Measurements from ENCODE around the gene SEMA6A. TPM values are rescaled to one million over a fixed set of nuclear protein-coding genes. Genes with fewer than 3 reads are reported as not detected.

SEMA6A gene
- total and polyA plus RNA-seq, 9 of the 15 experiments (the other 6 are each of a cell fraction or from before 2014, with no cell fraction given), result 0.04 to 0.42 (median 0.18) TPM; not detected in 5

DNA sequence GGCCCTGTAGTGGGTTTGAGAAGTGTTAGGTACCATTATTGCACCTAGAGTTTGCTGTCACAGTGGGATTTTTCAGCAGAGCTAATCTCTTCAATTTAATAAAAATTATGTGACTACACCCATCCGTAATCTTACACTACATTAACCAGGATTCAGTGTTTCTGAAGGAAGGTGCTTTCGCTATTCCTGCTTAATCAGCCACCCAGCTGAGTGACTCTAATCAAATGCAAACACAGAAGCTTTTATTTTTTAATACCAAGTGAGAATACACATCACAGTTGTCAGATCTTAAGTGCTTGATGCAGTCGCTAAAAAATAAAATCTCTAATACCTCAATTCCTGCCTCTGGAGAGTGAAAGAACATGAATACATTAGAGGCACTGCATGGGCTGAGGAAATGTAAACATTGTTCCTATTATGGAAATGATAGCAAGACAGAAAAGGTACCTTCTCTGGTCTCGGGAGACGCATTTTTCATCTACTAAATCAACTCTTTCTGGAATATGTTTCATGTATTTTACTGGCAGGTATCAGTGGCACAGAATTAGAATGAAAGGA, 125.7 kb downstream of the SEMA6A start (continued):
- TF ChIP-seq, protein P1, sequence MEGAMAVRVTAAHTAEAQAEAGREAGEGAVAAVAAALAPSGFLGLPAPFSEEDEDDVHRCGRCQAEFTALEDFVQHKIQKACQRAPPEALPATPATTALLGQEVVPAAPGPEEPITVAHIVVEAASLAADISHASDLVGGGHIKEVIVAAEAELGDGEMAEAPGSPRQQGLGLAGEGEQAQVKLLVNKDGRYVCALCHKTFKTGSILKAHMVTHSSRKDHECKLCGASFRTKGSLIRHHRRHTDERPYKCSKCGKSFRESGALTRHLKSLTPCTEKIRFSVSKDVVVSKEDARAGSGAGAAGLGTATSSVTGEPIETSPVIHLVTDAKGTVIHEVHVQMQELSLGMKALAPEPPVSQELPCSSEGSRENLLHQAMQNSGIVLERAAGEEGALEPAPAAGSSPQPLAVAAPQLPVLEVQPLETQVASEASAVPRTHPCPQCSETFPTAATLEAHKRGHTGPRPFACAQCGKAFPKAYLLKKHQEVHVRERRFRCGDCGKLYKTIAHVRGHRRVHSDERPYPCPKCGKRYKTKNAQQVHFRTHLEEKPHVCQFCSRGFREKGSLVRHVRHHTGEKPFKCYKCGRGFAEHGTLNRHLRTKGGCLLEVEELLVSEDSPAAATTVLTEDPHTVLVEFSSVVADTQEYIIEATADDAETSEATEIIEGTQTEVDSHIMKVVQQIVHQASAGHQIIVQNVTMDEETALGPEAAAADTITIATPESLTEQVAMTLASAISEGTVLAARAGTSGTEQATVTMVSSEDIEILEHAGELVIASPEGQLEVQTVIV (CRISPR knock-in tag; IDR thresholded peaks at IDR 0.05; ENCODE audit: borderline replicate concordance), result no peak
- TF ChIP-seq LARP7 (IDR thresholded peaks at IDR 0.05), result no peak

DNA sequence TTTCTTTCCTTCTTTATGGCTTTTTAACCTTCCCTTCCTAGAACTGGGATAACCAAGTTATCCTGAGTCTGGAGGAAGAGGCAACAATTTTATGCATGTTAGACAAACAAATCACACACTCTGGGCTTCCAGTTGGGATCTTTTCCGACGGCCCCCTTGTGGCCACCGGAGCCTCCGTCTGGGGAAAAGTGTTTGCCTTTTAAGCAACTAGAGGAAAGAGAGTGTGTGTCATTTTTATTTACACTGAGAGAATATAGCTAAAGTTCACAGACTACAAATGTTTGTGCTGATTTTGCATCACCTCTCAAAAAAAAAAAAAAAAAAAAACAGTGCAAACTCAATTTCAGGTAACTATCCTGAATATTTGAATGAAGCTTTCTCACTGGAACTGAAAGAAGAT, 126.2 kb downstream of the SEMA6A start:
- FAIRE-seq (no peak), DNase-seq (ENCODE audit: extremely low read depth in 1 of 4, low spot score in 3 of 4) (no peak), ATAC-seq (no peak)
- Histone ChIP-seq H3K27me3 (ENCODE audit: control insufficient read depth in 2 of 2, insufficient read depth in 2 of 2, low read length in 2 of 2) (peaks cover 0 to 9% of the 10 kb centered on the region in 2 experiments; a peak in 3 of 5 replicates), H3K79me2 (ENCODE audit: control insufficient read depth, insufficient read depth, low read length) (no peaks in the 10 kb centered on the region), H3K36me3 (ENCODE audit: control insufficient read depth, insufficient read depth, low read length) (no peaks in the 10 kb centered on the region), H4K20me1 (replicated peaks; ENCODE audit: control insufficient read depth, insufficient read depth, low read length) (no peaks in the 10 kb centered on the region), H2AFZ (ENCODE audit: low read depth, low read length) (no peak overlapping the region), H3K4me3 (no peak overlapping the region), H3K4me1 (replicated peaks in 1 of 2; ENCODE audit: control insufficient read depth in 2 of 2, insufficient read depth in 2 of 2, low read length in 2 of 2) (peaks cover 0 to 5% of the 10 kb centered on the region in 2 experiments; a peak in 1 of 5 replicates), H3K27ac (ENCODE audit: extremely low read depth, low read depth, low read length) (no peak overlapping the region), H3K4me2 (ENCODE audit: insufficient read depth, low read length) (no peak overlapping the region), H3K9ac (ENCODE audit: insufficient read depth in 1 of 2, low read depth in 2 of 2, low read length in 2 of 2) (no peak overlapping the region), H3K9me3 (replicated peaks; ENCODE audit: control insufficient read depth, insufficient read depth, low read depth, low read length) (no peaks in the 10 kb centered on the region), H3K9me1 (ENCODE audit: control insufficient read depth, insufficient read depth, low read length) (no peaks in the 10 kb centered on the region)
- in situ Hi-C loops (cut with MboI) (no loop called here), intact Hi-C loops (cut with micrococcal nuclease) (no loop called here)
- 21% methylated on average over 4 of the region's 4 CpGs for WGBS (ENCODE audit: insufficient coverage, low coverage, missing lambda C conversion rate)
- ChIA-PET CTCF (ENCODE audit: low intra/inter-chr PET ratio) (no interaction called here), POLR2A (no interaction called here)
- BruUV-seq (replicated peaks), result no TSS peak
- TF ChIP-seq TARDBP (IDR thresholded peaks at IDR 0.05) (no peak), RHOXF2B (CRISPR knock-in tag; conservative IDR thresholded peaks at IDR 0.05) (no peak), ZNF354B (CRISPR knock-in tag; IDR thresholded peaks at IDR 0.05) (no peak), ZNF184 (CRISPR knock-in tag; IDR thresholded peaks at IDR 0.05) (no peak), BHLHE40 (IDR thresholded peaks at IDR 0.05; ENCODE audit: low read length) (no peak), ARID2 (IDR thresholded peaks at IDR 0.05) (no peak), NFYB (IDR thresholded peaks at IDR 0.05; ENCODE audit: extremely low read depth, insufficient read length) (no peak), KLF6 (CRISPR knock-in tag; IDR thresholded peaks at IDR 0.05; ENCODE audit: borderline replicate concordance) (no peak), PML (IDR thresholded peaks at IDR 0.05; ENCODE audit: low read length) (no peak), ZNF224 (CRISPR knock-in tag; IDR thresholded peaks at IDR 0.05) (no peak), HNRNPL (IDR thresholded peaks at IDR 0.05; ENCODE audit: low read depth, low read length) (no peak), MTF1 (CRISPR knock-in tag; IDR thresholded peaks at IDR 0.05; ENCODE audit: borderline replicate concordance) (no peak), ZNF23 (CRISPR knock-in tag; IDR thresholded peaks at IDR 0.05) (no peak), NCOA2 (IDR thresholded peaks at IDR 0.05; ENCODE audit: partially characterized antibody in 2 of 2) (no peak)
- TF ChIP-seq, protein P2, sequence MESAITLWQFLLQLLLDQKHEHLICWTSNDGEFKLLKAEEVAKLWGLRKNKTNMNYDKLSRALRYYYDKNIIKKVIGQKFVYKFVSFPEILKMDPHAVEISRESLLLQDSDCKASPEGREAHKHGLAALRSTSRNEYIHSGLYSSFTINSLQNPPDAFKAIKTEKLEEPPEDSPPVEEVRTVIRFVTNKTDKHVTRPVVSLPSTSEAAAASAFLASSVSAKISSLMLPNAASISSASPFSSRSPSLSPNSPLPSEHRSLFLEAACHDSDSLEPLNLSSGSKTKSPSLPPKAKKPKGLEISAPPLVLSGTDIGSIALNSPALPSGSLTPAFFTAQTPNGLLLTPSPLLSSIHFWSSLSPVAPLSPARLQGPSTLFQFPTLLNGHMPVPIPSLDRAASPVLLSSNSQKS (CRISPR knock-in tag; IDR thresholded peaks at IDR 0.05), result no peak
- TF ChIP-seq, protein P3, sequence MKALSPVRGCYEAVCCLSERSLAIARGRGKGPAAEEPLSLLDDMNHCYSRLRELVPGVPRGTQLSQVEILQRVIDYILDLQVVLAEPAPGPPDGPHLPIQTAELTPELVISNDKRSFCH (CRISPR knock-in tag; IDR thresholded peaks at IDR 0.05), result no peak
- TF ChIP-seq, protein P3 (tag; IDR thresholded peaks at IDR 0.05), result no peak

All from K562 (cell line).